ENCODE results near the gene KISS1.

DNA sequence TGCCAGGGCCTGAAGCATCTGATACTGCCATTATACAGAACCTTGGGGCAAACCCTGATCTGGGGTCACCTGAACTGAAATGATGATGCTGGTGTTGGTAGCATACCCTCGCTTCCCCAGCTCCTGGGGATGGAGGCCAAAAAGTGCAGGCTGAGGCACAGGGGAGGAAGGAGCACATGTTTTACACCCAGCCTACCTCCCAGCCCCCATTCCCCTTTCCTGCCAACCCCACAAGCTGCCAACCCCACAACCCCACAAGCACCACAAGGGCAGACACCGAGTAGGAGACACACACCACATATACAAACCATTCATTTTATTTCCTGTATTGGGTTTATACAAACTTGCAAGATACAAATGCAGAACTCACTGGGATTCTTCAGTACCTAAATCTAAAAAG is 22.3 kb upstream of the KISS1 start:
- no peak for TF ChIP-seq TAF1 (IDR thresholded peaks at IDR 0.05; ENCODE audit: borderline replicate concordance, insufficient read depth, low read length)
- TF ChIP-seq, protein P1, sequence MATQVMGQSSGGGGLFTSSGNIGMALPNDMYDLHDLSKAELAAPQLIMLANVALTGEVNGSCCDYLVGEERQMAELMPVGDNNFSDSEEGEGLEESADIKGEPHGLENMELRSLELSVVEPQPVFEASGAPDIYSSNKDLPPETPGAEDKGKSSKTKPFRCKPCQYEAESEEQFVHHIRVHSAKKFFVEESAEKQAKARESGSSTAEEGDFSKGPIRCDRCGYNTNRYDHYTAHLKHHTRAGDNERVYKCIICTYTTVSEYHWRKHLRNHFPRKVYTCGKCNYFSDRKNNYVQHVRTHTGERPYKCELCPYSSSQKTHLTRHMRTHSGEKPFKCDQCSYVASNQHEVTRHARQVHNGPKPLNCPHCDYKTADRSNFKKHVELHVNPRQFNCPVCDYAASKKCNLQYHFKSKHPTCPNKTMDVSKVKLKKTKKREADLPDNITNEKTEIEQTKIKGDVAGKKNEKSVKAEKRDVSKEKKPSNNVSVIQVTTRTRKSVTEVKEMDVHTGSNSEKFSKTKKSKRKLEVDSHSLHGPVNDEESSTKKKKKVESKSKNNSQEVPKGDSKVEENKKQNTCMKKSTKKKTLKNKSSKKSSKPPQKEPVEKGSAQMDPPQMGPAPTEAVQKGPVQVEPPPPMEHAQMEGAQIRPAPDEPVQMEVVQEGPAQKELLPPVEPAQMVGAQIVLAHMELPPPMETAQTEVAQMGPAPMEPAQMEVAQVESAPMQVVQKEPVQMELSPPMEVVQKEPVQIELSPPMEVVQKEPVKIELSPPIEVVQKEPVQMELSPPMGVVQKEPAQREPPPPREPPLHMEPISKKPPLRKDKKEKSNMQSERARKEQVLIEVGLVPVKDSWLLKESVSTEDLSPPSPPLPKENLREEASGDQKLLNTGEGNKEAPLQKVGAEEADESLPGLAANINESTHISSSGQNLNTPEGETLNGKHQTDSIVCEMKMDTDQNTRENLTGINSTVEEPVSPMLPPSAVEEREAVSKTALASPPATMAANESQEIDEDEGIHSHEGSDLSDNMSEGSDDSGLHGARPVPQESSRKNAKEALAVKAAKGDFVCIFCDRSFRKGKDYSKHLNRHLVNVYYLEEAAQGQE (IDR thresholded peaks at IDR 0.05; ENCODE audit: insufficient read depth in 1 of 2, low read depth in 2 of 2, low read length in 2 of 2), result no peak
